Retina (tissue), 1 donor: Measurements from ENCODE around the gene SKI.
"Not testable (repeated sequence)": the region's sequence is repeated elsewhere in the genome, so short reads cannot be mapped to it uniquely, and the experiment has no call there.

ENCODE experiments used
- DNase-seq: peaks from one replicate; pipeline ENCODE4 v3.0.0-alpha.2; 2016

The SKI gene

GRCh38 chr1:2279817-2280216 lies 51.7 kb downstream of the SKI start:
- DNase-seq = no peak

- DNase-seq = no peak
Measured at GRCh38 chr1:2282556-2283270, 54.6 kb downstream of the SKI start.

GRCh38 chr1:2283371-2283990 lies 55.4 kb downstream of the SKI start:
- no peak for DNase-seq

- DNase-seq = no peak
Measured at GRCh38 chr1:2283991-2284895, 56.1 kb downstream of the SKI start.

GRCh38 chr1:2284932-2285331 lies 56.8 kb downstream of the SKI start:
- DNase-seq = no peak

GRCh38 chr1:2286923-2287322 lies 58.8 kb downstream of the SKI start:
- no peak for DNase-seq

- no peak for DNase-seq
Measured at GRCh38 chr1:2287649-2288048, 59.5 kb downstream of the SKI start.

GRCh38 chr1:2288311-2288710 lies 60.2 kb downstream of the SKI start:
- DNase-seq = no peak

GRCh38 chr1:2288816-2289536 lies 60.9 kb downstream of the SKI start:
- DNase-seq = no peak

- no peak for DNase-seq
Measured at GRCh38 chr1:2289607-2290006, 61.5 kb downstream of the SKI start.

- no peak for DNase-seq
Measured at GRCh38 chr1:2290171-2290578, 62.1 kb downstream of the SKI start.

- no peak for DNase-seq
Measured at GRCh38 chr1:2290595-2291510, 62.7 kb downstream of the SKI start.

GRCh38 chr1:2291577-2291976 lies 63.5 kb downstream of the SKI start:
- no peak for DNase-seq

- no peak for DNase-seq
Measured at GRCh38 chr1:2292725-2293450, 64.8 kb downstream of the SKI start.

- DNase-seq = no peak
Measured at GRCh38 chr1:2294033-2294724, 66.1 kb downstream of the SKI start.

GRCh38 chr1:2294725-2295078 lies 66.6 kb downstream of the SKI start:
- DNase-seq = no peak

- DNase-seq = no peak
Measured at GRCh38 chr1:2295526-2295925, 67.4 kb downstream of the SKI start.

GRCh38 chr1:2296211-2296610 lies 68.1 kb downstream of the SKI start:
- DNase-seq = not testable (repeated sequence)

GRCh38 chr1:2296614-2297013 lies 68.5 kb downstream of the SKI start:
- no peak for DNase-seq

- DNase-seq = no peak
Measured at GRCh38 chr1:2297246-2298011, 69.3 kb downstream of the SKI start.
